ENCODE measurements around the gene APBA2. TPM values are rescaled to one million over a fixed set of nuclear protein-coding genes. Genes with fewer than 3 reads are reported as not detected.

APBA2 gene
- total and polyA plus RNA-seq, 2 of the 4 experiments (the other 2 are of a cell fraction), result 21.7 to 33.0 TPM

DNA sequence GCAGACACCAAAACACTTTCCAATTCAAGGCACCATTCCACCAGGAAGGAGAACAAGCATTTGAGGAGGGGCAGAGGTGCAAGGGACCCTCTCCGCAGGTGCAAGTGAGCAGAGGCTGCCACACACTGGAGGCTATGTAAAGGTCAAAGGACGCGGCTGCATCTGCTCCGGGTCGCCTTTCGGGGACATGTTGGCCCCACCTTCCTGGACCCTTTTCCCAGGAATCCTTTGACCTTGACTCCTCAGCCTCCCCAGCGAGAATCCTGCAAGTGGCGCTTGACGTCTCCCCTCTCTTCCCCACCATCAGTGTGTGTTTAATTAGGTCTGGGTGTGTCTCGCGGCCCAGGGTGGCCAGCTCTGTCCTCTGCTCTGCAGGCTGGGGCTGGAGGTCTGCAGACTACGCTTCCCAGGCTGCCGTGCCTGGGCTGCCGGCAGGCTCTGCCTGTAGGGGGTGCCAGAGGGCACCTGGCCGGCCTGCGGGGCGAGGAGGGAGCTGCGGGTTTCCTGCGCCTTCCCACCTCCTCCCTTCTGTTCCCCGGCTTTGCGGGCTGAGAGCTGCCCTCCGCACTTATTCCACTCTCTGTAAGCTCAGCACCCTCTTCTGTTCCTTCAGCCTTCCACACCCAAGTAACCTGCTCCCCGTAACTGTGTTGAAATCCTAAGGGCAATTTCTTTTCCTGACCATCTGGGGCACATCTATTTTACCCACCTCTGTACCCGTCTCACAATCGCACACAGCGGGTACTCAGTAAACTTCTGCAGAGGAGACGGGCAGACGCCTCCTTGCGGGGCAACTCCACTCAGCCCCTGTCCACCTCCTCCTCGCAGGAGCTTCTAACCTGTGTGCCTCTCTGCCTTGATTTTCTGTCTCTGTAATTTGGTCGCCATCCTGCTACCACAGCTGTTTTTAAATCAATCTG is 254.0 kb downstream of the APBA2 start:
- Histone ChIP-seq H3K4ac (ENCODE audit: low read depth, low read length) (no peak overlapping the region), H2BK15ac (ENCODE audit: low read depth, low read length) (no peak overlapping the region), H3K18ac (ENCODE audit: low read depth, low read length) (no peak overlapping the region), H3K36me3 (ENCODE audit: control insufficient read depth, insufficient read depth, low read length) (no peaks in the 10 kb centered on the region), H3K27ac (ENCODE audit: insufficient read depth, low read length) (no peak overlapping the region), H3K27me3 (ENCODE audit: control insufficient read depth, insufficient read depth, low read length) (peaks cover 13% of the 10 kb centered on the region; the same call in 1 of the 2 replicates), H4K20me1 (ENCODE audit: insufficient read depth, low read length) (no peaks in the 10 kb centered on the region), H2BK20ac (ENCODE audit: low read depth, low read length) (no peak overlapping the region), H4K5ac (ENCODE audit: low read depth, low read length) (no peak overlapping the region), H3K9ac (ENCODE audit: low read depth, low read length) (no peak overlapping the region), H2AK9ac (replicated peaks; ENCODE audit: low read depth, low read length, poor library complexity) (no peak overlapping the region), H2BK120ac (ENCODE audit: low read depth, low read length) (no peak overlapping the region), H2AFZ (replicated peaks; ENCODE audit: low read length, poor library complexity) (peak overlapping the region; percentile 36), H2BK5ac (ENCODE audit: low read depth, low read length, poor library complexity, severe bottlenecking) (no peak overlapping the region), H3K9me1 (ENCODE audit: insufficient read depth, low read length) (no peaks in the 10 kb centered on the region; the same call in 1 of the 2 replicates), H3K56ac (ENCODE audit: extremely low read depth, insufficient read depth, low read length) (no peak overlapping the region), H4K91ac (ENCODE audit: insufficient read depth, low read depth, low read length) (no peak overlapping the region), H3K4me1 (ENCODE audit: control insufficient read depth, insufficient read depth, low read length) (no peaks in the 10 kb centered on the region), H3K4me2 (ENCODE audit: low read depth, low read length) (peak overlapping the region; percentile 58), H2AK5ac (ENCODE audit: low read depth, low read length) (no peak overlapping the region), H4K8ac (ENCODE audit: low read depth in 2 of 2, low read length in 2 of 2) (no peak overlapping the region), H3K14ac (replicated peaks; ENCODE audit: low read depth, low read length) (no peak overlapping the region), H3K9me3 (ENCODE audit: control insufficient read depth, insufficient read depth, low read length) (no peaks in the 10 kb centered on the region), H3K23ac (ENCODE audit: low read depth, low read length) (no peak overlapping the region), H3K79me1 (ENCODE audit: low read depth in 1 of 2, low read length in 2 of 2) (no peaks in the 10 kb centered on the region), H3K4me3 (ENCODE audit: insufficient read depth, low read depth, low read length) (no peak overlapping the region)
- intact Hi-C loops (cut with micrococcal nuclease), result loop anchor here (10.0 kb wide), 1 partner anchor 525 kb away; no protein-coding TSS in a partner anchor
- dilution Hi-C loops (cut with HindIII; ENCODE audit: low sequenced_read_pairs, unreplicated experiment), result no loop called here
- BruUV-seq (replicated peaks), result no TSS peak
- in situ Hi-C loops (cut with MboI; ENCODE audit: low sequenced_read_pairs), result loop anchor here (10.0 to 25.0 kb wide), 2 partner anchors 55 to 923 kb away; no protein-coding TSS in a partner anchor
- peak; percentile 88 for ATAC-seq (ENCODE audit: low read depth)
- TF ChIP-seq RAD21 (IDR thresholded peaks at IDR 0.05; ENCODE audit: low read length), result peak; percentile 71
- peak; percentile 50 for TF ChIP-seq SMC3 (IDR thresholded peaks at IDR 0.05; ENCODE audit: low read depth, low read length)
- peak; percentile 20; the same call in 1 of the 2 replicates for TF ChIP-seq MAZ (IDR thresholded peaks at IDR 0.05; ENCODE audit: borderline replicate concordance, low read depth, low read length)
- no peak for TF ChIP-seq BHLHE40 (IDR thresholded peaks at IDR 0.05; ENCODE audit: low read depth, low read length)
- peak; percentile 73 for TF ChIP-seq CTCF (conservative IDR thresholded peaks at IDR 0.05; ENCODE audit: low read depth, low read length)
- peak; percentile 24 for DNase-seq
- POLR2A ChIA-PET (ENCODE audit: unreplicated experiment), result no interaction called here
- CTCF ChIA-PET, result interaction anchor here (0.6 to 1.5 kb wide), 9 partner anchors 10 to 935 kb away, joined by 3 to 13 read pairs (median 3); no protein-coding TSS in a partner anchor
- 17% methylated on average over 11 of the region's 31 CpGs; no CpG with 5 or more reads in 1 of the 2 experiments for whole genome bisulfite sequencing, 2 experiments (ENCODE audit: extremely low coverage in 2 of 2, insufficient read length in 1 of 2)
